K562 (cell line): Measurements from ENCODE around the gene VPREB3. TPM values are rescaled to one million over a fixed set of nuclear protein-coding genes. Genes with fewer than 3 reads are reported as not detected.

Source experiments
- CBX3 ChIP-seq, 2 experiments: IDR thresholded peaks; 1 replicate in 1 of 2; 2 replicates in 1 of 2; pipeline ENCODE4 v1.6.1; 2012; ENCODE audit warnings: inconsistent platforms in 2 of 2, low read length in 2 of 2, borderline replicate concordance in 1 of 2, control low read depth in 1 of 2
- CREM ChIP-seq: IDR thresholded peaks from 2 replicates; pipeline ENCODE4 v1.6.1; 2014; ENCODE audit warnings: antibody characterized with exemption, low read depth
- ESRRA ChIP-seq: fragments of 450-650 bp; IDR thresholded peaks from 2 replicates; pipeline ENCODE4 v1.6.1; 2014; ENCODE audit warnings: low read depth, mild to moderate bottlenecking, moderate library complexity, borderline replicate concordance
- GTF2A2 ChIP-seq: IDR thresholded peaks from 2 replicates; pipeline ENCODE4 v1.6.1; 2016; ENCODE audit warnings: mild to moderate bottlenecking, missing genetic modification characterization, missing compliant biosample characterization
- MECOM ChIP-seq: fragments of 250-450 bp; sonication (Bioruptor Pico); IDR thresholded peaks from 2 replicates; pipeline ENCODE4 v1.8.0; 2022; ENCODE audit warnings: inconsistent platforms
- NR2C2 ChIP-seq, 2 experiments: fragments of 200-800 bp in 1 of 2; sonication (Bioruptor generic) in 1 of 2; sonication (generic) in 1 of 2; formaldehyde crosslinking in 1 of 2; IDR thresholded peaks; 2 replicates each; pipeline versions ENCODE4 v1.6.1 to v1.8.0; 2016 to 2022; ENCODE audit warnings: mild to moderate bottlenecking in 1 of 2, missing compliant biosample characterization in 1 of 2, missing genetic modification characterization in 1 of 2, missing genetic modification reagents in 1 of 2
- PCBP1 ChIP-seq: fragments of 200-400 bp; formaldehyde crosslinking; IDR thresholded peaks from 2 replicates; pipeline ENCODE4 v1.6.1; 2018; ENCODE audit warnings: mild to moderate bottlenecking, low read depth, low read length; ENCODE audit not compliant: poor library complexity, severe bottlenecking
- POLR2AphosphoS5 ChIP-seq: IDR thresholded peaks from 2 replicates; pipeline ENCODE4 v1.6.1; 2011; ENCODE audit warnings: mild to moderate bottlenecking, low read depth, low read length, moderate library complexity; ENCODE audit not compliant: control insufficient read depth, insufficient read depth
- REST ChIP-seq, 2 experiments: fragments of 450-650 bp; formaldehyde crosslinking in 1 of 2; IDR thresholded peaks; 2 replicates each; pipeline versions ENCODE4 v1.4.0 to v1.6.1; 2014 to 2020; ENCODE audit warnings: mild to moderate bottlenecking in 2 of 2, borderline replicate concordance in 1 of 2, low read depth in 1 of 2
- ZBTB7A ChIP-seq: IDR thresholded peaks from 2 replicates; pipeline ENCODE4 v1.6.1; 2011; ENCODE audit warnings: low read depth, mild to moderate bottlenecking, low read length, moderate library complexity, borderline replicate concordance; ENCODE audit not compliant: control insufficient read depth
- ZNF239 ChIP-seq: fragments of 250-450 bp; sonication (Bioruptor Pico); IDR thresholded peaks from 2 replicates; pipeline ENCODE4 v1.4.0; 2020; ENCODE audit warnings: mild to moderate bottlenecking
- ZNF699 ChIP-seq: fragments of 250-450 bp; sonication (Bioruptor Pico); IDR thresholded peaks from 2 replicates; pipeline ENCODE4 v1.8.0; 2021; ENCODE audit warnings: mild to moderate bottlenecking, moderate library complexity; ENCODE audit not compliant: insufficient replicate concordance
- polyA plus RNA-seq, 8 experiments: library from polyadenylated mRNA; depleted of rRNA in 4 of 8; stranded (reverse) in 5 of 8; unstranded in 3 of 8; fragments of >200 nt; fragmentation: Nextera tagmentation in 2 of 8; fragmentation: Illumina TruSeq in 1 of 8; extraction: Ambion mirVana in 2 of 8; extraction: Trizol in 1 of 8; gene quantifications; 2 replicates each; pipeline versions ENCODE4 v1.2.1 to v1.2.3, GENCODE V29; 2011 to 2014; ENCODE audit warnings: inconsistent platforms in 1 of 8, missing spikeins in 1 of 8
- total RNA-seq, 7 experiments: library from RNA; depleted of rRNA in 6 of 7; stranded (reverse); fragments of >200 nt in 6 of 7; fragmentation: Illumina TruSeq in 2 of 7; extraction: Trizol in 2 of 7; gene quantifications; 2 replicates each; pipeline versions ENCODE4 v1.2.1 to v1.2.3, GENCODE V29; 2011 to 2021; ENCODE audit warnings: low replicate concordance in 1 of 7
- TF ChIP-seq, protein P1 (sequence below): fragments of 450-650 bp; conservative IDR thresholded peaks from 2 replicates; pipeline ENCODE4 v1.6.1; 2016; ENCODE audit warnings: missing genetic modification characterization, low read depth, mild to moderate bottlenecking, control low read depth, missing compliant biosample characterization
- TF ChIP-seq, protein P2 (sequence below), 2 experiments: fragments of 250-450 bp in 1 of 2; fragments of 450-650 bp in 1 of 2; sonication (Bioruptor Pico) in 1 of 2; IDR thresholded peaks; 2 replicates each; pipeline versions ENCODE4 v1.6.1 to v1.8.0; 2016 to 2021; ENCODE audit warnings: mild to moderate bottlenecking in 2 of 2, moderate library complexity in 2 of 2, missing compliant biosample characterization in 1 of 2, missing genetic modification characterization in 1 of 2

Gene VPREB3
- total and polyA plus RNA-seq, 9 of the 15 experiments (the other 6 are each of a cell fraction or from before 2014, with no cell fraction given), result 0.14 to 0.71 (median 0.20) TPM; not detected in 6

GRCh38 chr22:23786752-23787599 lies 32.8 kb upstream of the VPREB3 start, which contains the start of gene SMARCB1 (continued):
- TF ChIP-seq REST (IDR thresholded peaks at IDR 0.05; ENCODE audit: borderline replicate concordance), result peak; percentile 5; the same call in 1 of the 2 replicates
- 0 out of 2 replicates have a peak, but pooled peaks have one; percentile 48 for TF ChIP-seq REST (CRISPR knock-in tag; IDR thresholded peaks at IDR 0.05; ENCODE audit: low read depth)
- TF ChIP-seq CBX3 (IDR thresholded peaks at IDR 0.05; ENCODE audit: borderline replicate concordance in 1 of 2, low read length in 2 of 2), result no peak
- TF ChIP-seq ZNF239 (CRISPR knock-in tag), result no peak
- no peak for TF ChIP-seq GTF2A2 (tag)
- no peak for TF ChIP-seq ESRRA
- peak; percentile 25; the same call in 1 of the 2 replicates for TF ChIP-seq ZBTB7A
- no peak; the same call in 1 of the 2 replicates for TF ChIP-seq CREM
- TF ChIP-seq, protein P1, sequence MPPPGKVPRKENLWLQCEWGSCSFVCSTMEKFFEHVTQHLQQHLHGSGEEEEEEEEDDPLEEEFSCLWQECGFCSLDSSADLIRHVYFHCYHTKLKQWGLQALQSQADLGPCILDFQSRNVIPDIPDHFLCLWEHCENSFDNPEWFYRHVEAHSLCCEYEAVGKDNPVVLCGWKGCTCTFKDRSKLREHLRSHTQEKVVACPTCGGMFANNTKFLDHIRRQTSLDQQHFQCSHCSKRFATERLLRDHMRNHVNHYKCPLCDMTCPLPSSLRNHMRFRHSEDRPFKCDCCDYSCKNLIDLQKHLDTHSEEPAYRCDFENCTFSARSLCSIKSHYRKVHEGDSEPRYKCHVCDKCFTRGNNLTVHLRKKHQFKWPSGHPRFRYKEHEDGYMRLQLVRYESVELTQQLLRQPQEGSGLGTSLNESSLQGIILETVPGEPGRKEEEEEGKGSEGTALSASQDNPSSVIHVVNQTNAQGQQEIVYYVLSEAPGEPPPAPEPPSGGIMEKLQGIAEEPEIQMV (tag), result peak; percentile 68
- no peak for TF ChIP-seq NR2C2 (CRISPR knock-in tag; IDR thresholded peaks at IDR 0.05)
- no peak for TF ChIP-seq NR2C2 (tag; IDR thresholded peaks at IDR 0.05)
- TF ChIP-seq PCBP1, result peak; percentile 39
- TF ChIP-seq POLR2AphosphoS5, result no peak
- TF ChIP-seq MECOM (CRISPR knock-in tag), result no peak
- TF ChIP-seq, protein P2, sequence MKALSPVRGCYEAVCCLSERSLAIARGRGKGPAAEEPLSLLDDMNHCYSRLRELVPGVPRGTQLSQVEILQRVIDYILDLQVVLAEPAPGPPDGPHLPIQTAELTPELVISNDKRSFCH (CRISPR knock-in tag; IDR thresholded peaks at IDR 0.05), result no peak
- TF ChIP-seq, protein P2 (tag; IDR thresholded peaks at IDR 0.05), result 0 out of 2 replicates have a peak, but pooled peaks have one; percentile 39
- no peak for TF ChIP-seq ZNF699 (CRISPR knock-in tag)
